Calu3 (cell line): ENCODE data around the gene PPP6R2. TPM values are rescaled to one million over a fixed set of nuclear protein-coding genes. Genes with fewer than 3 reads are reported as not detected.

ENCODE experiments used
- BruUV-seq: library from RNA; stranded (reverse); fragments of 400-500 nt; replicated peaks from 2 replicates; lab custom pipeline; 2021; lab: Mats Ljungman, UMichigan
- CTCF ChIA-PET: fragments of 300-600 bp; sonication (Branson Sonifier 250); formaldehyde crosslinking; loops from one replicate; lab custom pipeline; 2022; ENCODE audit warnings: antibody characterized with exemption; lab: Charles Lee
- DNase-seq: peaks from one replicate; pipeline ENCODE4 v3.0.0; 2022
- H3K27ac Mint-ChIP-seq: one replicate; pipeline ENCODE4 v1.8.0; 2022; ENCODE audit warnings: mixed read lengths; ENCODE audit not compliant: unreplicated experiment
- H3K27me3 Mint-ChIP-seq: one replicate; pipeline ENCODE4 v1.8.0; 2022; ENCODE audit warnings: mixed read lengths; ENCODE audit not compliant: unreplicated experiment
- H3K36me3 Mint-ChIP-seq: one replicate; pipeline ENCODE4 v1.8.0; 2022; ENCODE audit warnings: mild to moderate bottlenecking, moderate library complexity, mixed read lengths; ENCODE audit not compliant: insufficient read depth, unreplicated experiment
- H3K4me1 Mint-ChIP-seq: one replicate; pipeline ENCODE4 v1.8.0; 2022; ENCODE audit warnings: mild to moderate bottlenecking, low read depth, mixed read lengths; ENCODE audit not compliant: unreplicated experiment
- H3K4me3 Mint-ChIP-seq: one replicate; pipeline ENCODE4 v1.8.0; 2022; ENCODE audit warnings: mild to moderate bottlenecking, low read depth, moderate library complexity, mixed read lengths; ENCODE audit not compliant: unreplicated experiment
- H3K9me3 Mint-ChIP-seq: one replicate; pipeline ENCODE4 v1.8.0; 2022; ENCODE audit warnings: low read depth, mixed read lengths; ENCODE audit not compliant: unreplicated experiment
- CTCF ChIP-seq: fragments of 200-600 bp; IDR thresholded peaks from one replicate; pipeline ENCODE4 v1.8.0; 2022; ENCODE audit warnings: antibody characterized with exemption; ENCODE audit not compliant: unreplicated experiment
- intact Hi-C: fragments of 100-400 bp; cut with micrococcal nuclease; formaldehyde crosslinking; loops from one replicate; pipeline ENCODE4 v1.10.0; 2022; ENCODE audit not compliant: unreplicated experiment
- total RNA-seq: library from RNA; stranded (reverse); gene quantifications from 2 replicates; pipeline ENCODE4 v1.2.3, GENCODE V29; 2022

The PPP6R2 gene
- total RNA-seq, 1 experiment from 2014 or later = 47.1 TPM

- Mint-ChIP-seq H3K4me1 (peaks cover 8% of the 10 kb centered on the region), H3K4me3 (no peak overlapping the region), H3K36me3 (peaks cover 72% of the 10 kb centered on the region), H3K27me3 (no peaks in the 10 kb centered on the region), H3K27ac (no peak overlapping the region), H3K9me3 (no peaks in the 10 kb centered on the region)
- BruUV-seq = no TSS peak
- DNase-seq = no peak
- no peak for TF ChIP-seq CTCF
- intact Hi-C loops = no loop called here
- CTCF ChIA-PET = interaction anchor here (0.5 kb wide), 1 partner anchor 159 kb away, joined by 4 read pairs; no protein-coding TSS in a partner anchor
Observed at GRCh38 chr22:50461536-50461935, 118.4 kb downstream of the PPP6R2 start.

GRCh38 chr22:50461979-50462540 lies 118.9 kb downstream of the PPP6R2 start:
- BruUV-seq = no TSS peak
- Mint-ChIP-seq H3K4me1 (peaks cover 8% of the 10 kb centered on the region), H3K4me3 (no peak overlapping the region), H3K9me3 (no peaks in the 10 kb centered on the region), H3K27ac (no peak overlapping the region), H3K27me3 (no peaks in the 10 kb centered on the region), H3K36me3 (peaks cover 72% of the 10 kb centered on the region)
- no peak for DNase-seq
- no peak for TF ChIP-seq CTCF
- intact Hi-C loops = no loop called here
- CTCF ChIA-PET = no interaction called here

GRCh38 chr22:50463188-50463900 lies 120.2 kb downstream of the PPP6R2 start:
- intact Hi-C loops = no loop called here
- DNase-seq = no peak
- H3K36me3 Mint-ChIP-seq = peaks cover 64% of the 10 kb centered on the region
- H3K9me3 Mint-ChIP-seq = no peaks in the 10 kb centered on the region
- BruUV-seq = no TSS peak
- H3K27me3 Mint-ChIP-seq = no peaks in the 10 kb centered on the region
- no peak for TF ChIP-seq CTCF
- CTCF ChIA-PET = no interaction called here
- no peak overlapping the region for H3K27ac Mint-ChIP-seq
- peaks cover 8% of the 10 kb centered on the region for H3K4me1 Mint-ChIP-seq
- H3K4me3 Mint-ChIP-seq = no peak overlapping the region

- TF ChIP-seq CTCF = no peak
- peaks cover 8% of the 10 kb centered on the region for H3K4me1 Mint-ChIP-seq
- TSS peak; percentile 27 for BruUV-seq
- H3K27ac Mint-ChIP-seq = no peak overlapping the region
- peaks cover 63% of the 10 kb centered on the region for H3K36me3 Mint-ChIP-seq
- H3K27me3 Mint-ChIP-seq = no peaks in the 10 kb centered on the region
- no peaks in the 10 kb centered on the region for H3K9me3 Mint-ChIP-seq
- DNase-seq = no peak
- CTCF ChIA-PET = interaction anchor here (0.5 kb wide), 1 partner anchor 315 kb away, joined by 3 read pairs; no protein-coding TSS in a partner anchor
- H3K4me3 Mint-ChIP-seq = no peak overlapping the region
- intact Hi-C loops = no loop called here
Observed at GRCh38 chr22:50464451-50464850, 121.3 kb downstream of the PPP6R2 start.
